Fibroblast of skin of scalp (primary cell): ENCODE data around the gene CNDP1.
"Not testable (repeated sequence)": the region's sequence is repeated elsewhere in the genome, so short reads cannot be mapped to it uniquely, and the experiment has no call there.

ENCODE experiments used
- DNase-seq: peaks from one replicate; pipeline ENCODE4 v3.0.0-alpha.2; 2013

The CNDP1 gene

GRCh38 chr18:74520096-74520833 is 14.0 kb upstream of the CNDP1 start:
- DNase-seq = no peak

GRCh38 chr18:74521068-74521725 is 13.1 kb upstream of the CNDP1 start:
- DNase-seq = no peak

GRCh38 chr18:74522635-74523548 is 11.4 kb upstream of the CNDP1 start:
- no peak for DNase-seq

- peak; percentile 28 for DNase-seq
Observed at GRCh38 chr18:74524097-74524496, 10.2 kb upstream of the CNDP1 start.

- not testable (repeated sequence) for DNase-seq
Observed at GRCh38 chr18:74524915-74525314, 9.4 kb upstream of the CNDP1 start.

- DNase-seq = no peak
Observed at GRCh38 chr18:74525741-74526140, 8.6 kb upstream of the CNDP1 start.

- DNase-seq = no peak
Observed at GRCh38 chr18:74526488-74526887, 7.8 kb upstream of the CNDP1 start.

- no peak for DNase-seq
Observed at GRCh38 chr18:74528478-74528877, 5.8 kb upstream of the CNDP1 start.

GRCh38 chr18:74528913-74529312 is 5.4 kb upstream of the CNDP1 start:
- DNase-seq = no peak

- DNase-seq = no peak
Observed at GRCh38 chr18:74529378-74529777, 4.9 kb upstream of the CNDP1 start.

- DNase-seq = no peak
Observed at GRCh38 chr18:74529811-74530583, 4.3 kb upstream of the CNDP1 start.

GRCh38 chr18:74530584-74530862 is 3.8 kb upstream of the CNDP1 start:
- no peak for DNase-seq

GRCh38 chr18:74531043-74531442 is 3.3 kb upstream of the CNDP1 start:
- DNase-seq = no peak

GRCh38 chr18:74532511-74533025 is 1.7 kb upstream of the CNDP1 start:
- no peak for DNase-seq

- DNase-seq = no peak
Observed at GRCh38 chr18:74533666-74534065, 634 bp upstream of the CNDP1 start.

GRCh38 chr18:74534981-74535649 is 815 bp downstream of the CNDP1 start:
- no peak for DNase-seq

GRCh38 chr18:74539289-74539688 is 5.0 kb downstream of the CNDP1 start:
- DNase-seq = no peak

- DNase-seq = no peak
Observed at GRCh38 chr18:74540652-74541421, 6.5 kb downstream of the CNDP1 start.

GRCh38 chr18:74541703-74542555 is 7.6 kb downstream of the CNDP1 start:
- no peak for DNase-seq

GRCh38 chr18:74544898-74545297 is 10.6 kb downstream of the CNDP1 start:
- DNase-seq = no peak
